ENCODE results near the gene UCN3. TPM values are rescaled to one million over a fixed set of nuclear protein-coding genes. Genes with fewer than 3 reads are reported as not detected.
"Not testable (repeated sequence)": the region's sequence is repeated elsewhere in the genome, so short reads cannot be mapped to it uniquely, and the experiment has no call there.

Gene UCN3
- total RNA-seq, 2 donors from 2014 or later = not detected

DNA sequence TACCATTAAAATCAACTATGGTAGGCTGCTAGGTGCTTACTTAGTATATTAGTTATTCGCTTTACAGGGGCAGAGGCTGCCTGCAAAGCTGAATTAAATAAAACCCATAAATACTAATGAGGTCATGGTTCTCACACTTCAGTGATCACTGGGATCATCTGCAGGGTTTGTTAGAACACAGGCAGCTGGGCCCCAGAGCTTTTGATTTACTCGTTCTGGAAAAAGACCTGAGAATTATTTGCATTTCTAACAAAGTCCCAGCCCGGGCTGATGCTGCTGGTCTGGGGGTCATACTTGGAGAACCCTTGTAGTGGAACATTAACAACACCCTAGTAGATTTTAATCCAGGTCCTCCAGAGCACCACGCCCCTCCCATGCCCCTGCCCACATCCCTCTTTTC lies 8.5 kb downstream of the UCN3 start:
- TF ChIP-seq, protein P1, sequence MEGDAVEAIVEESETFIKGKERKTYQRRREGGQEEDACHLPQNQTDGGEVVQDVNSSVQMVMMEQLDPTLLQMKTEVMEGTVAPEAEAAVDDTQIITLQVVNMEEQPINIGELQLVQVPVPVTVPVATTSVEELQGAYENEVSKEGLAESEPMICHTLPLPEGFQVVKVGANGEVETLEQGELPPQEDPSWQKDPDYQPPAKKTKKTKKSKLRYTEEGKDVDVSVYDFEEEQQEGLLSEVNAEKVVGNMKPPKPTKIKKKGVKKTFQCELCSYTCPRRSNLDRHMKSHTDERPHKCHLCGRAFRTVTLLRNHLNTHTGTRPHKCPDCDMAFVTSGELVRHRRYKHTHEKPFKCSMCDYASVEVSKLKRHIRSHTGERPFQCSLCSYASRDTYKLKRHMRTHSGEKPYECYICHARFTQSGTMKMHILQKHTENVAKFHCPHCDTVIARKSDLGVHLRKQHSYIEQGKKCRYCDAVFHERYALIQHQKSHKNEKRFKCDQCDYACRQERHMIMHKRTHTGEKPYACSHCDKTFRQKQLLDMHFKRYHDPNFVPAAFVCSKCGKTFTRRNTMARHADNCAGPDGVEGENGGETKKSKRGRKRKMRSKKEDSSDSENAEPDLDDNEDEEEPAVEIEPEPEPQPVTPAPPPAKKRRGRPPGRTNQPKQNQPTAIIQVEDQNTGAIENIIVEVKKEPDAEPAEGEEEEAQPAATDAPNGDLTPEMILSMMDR (IDR thresholded peaks at IDR 0.05) = no peak
- no peak overlapping the region for H3K4me3 ChIP-seq
- DNase-seq (ENCODE audit: low spot score) (no peak), ATAC-seq (ENCODE audit: insufficient number of reproducible peaks, low FRiP score, low read depth) (no peak)
- H3K4me1 ChIP-seq (ENCODE audit: control insufficient read depth in 1 of 2, low read depth in 2 of 2) = peaks cover 0 to 8% of the 10 kb centered on the region in 2 donors
- H3K27ac ChIP-seq = no peak overlapping the region
- no peaks in the 10 kb centered on the region for H3K36me3 ChIP-seq
- H3K9me3 ChIP-seq = no peaks in the 10 kb centered on the region
- H3K27me3 ChIP-seq (replicated peaks; ENCODE audit: insufficient read depth) = no peaks in the 10 kb centered on the region

GRCh38 chr10:5373891-5374611 lies 9.3 kb downstream of the UCN3 start:
- no peaks in the 10 kb centered on the region for H3K27me3 ChIP-seq (replicated peaks; ENCODE audit: insufficient read depth)
- H3K27ac ChIP-seq = no peak overlapping the region
- ATAC-seq (ENCODE audit: insufficient number of reproducible peaks, low FRiP score, low read depth) = no peak
- no peak for DNase-seq (ENCODE audit: low spot score)
- H3K36me3 ChIP-seq = no peaks in the 10 kb centered on the region
- TF ChIP-seq, protein P1 (IDR thresholded peaks at IDR 0.05) = no peak
- H3K9me3 ChIP-seq = no peaks in the 10 kb centered on the region
- H3K4me1 ChIP-seq (ENCODE audit: control insufficient read depth in 1 of 2, low read depth in 2 of 2) = peaks cover 0 to 6% of the 10 kb centered on the region in 2 donors
- no peak overlapping the region for H3K4me3 ChIP-seq

GRCh38 chr10:5376450-5376849 lies 11.7 kb downstream of the UCN3 start:
- no peak for ATAC-seq (ENCODE audit: insufficient number of reproducible peaks, low FRiP score, low read depth)
- no peak overlapping the region for H3K27ac ChIP-seq
- H3K4me3 ChIP-seq = no peak overlapping the region
- DNase-seq (ENCODE audit: low spot score) = no peak
- H3K4me1 ChIP-seq (ENCODE audit: control insufficient read depth in 1 of 2, low read depth in 2 of 2) = no peaks in the 10 kb centered on the region
- H3K27me3 ChIP-seq (replicated peaks; ENCODE audit: insufficient read depth) = no peaks in the 10 kb centered on the region
- no peaks in the 10 kb centered on the region for H3K9me3 ChIP-seq
- TF ChIP-seq, protein P1 (IDR thresholded peaks at IDR 0.05) = no peak
- no peaks in the 10 kb centered on the region for H3K36me3 ChIP-seq

GRCh38 chr10:5379202-5379601 lies 14.4 kb downstream of the UCN3 start:
- H3K27me3 ChIP-seq (replicated peaks; ENCODE audit: insufficient read depth); DNase-seq (ENCODE audit: low spot score); H3K27ac ChIP-seq; H3K4me3 ChIP-seq; ATAC-seq (ENCODE audit: insufficient number of reproducible peaks, low FRiP score, low read depth); H3K9me3 ChIP-seq; H3K36me3 ChIP-seq; H3K4me1 ChIP-seq (ENCODE audit: control insufficient read depth in 1 of 2, low read depth in 2 of 2): not testable (repeated sequence)

DNA sequence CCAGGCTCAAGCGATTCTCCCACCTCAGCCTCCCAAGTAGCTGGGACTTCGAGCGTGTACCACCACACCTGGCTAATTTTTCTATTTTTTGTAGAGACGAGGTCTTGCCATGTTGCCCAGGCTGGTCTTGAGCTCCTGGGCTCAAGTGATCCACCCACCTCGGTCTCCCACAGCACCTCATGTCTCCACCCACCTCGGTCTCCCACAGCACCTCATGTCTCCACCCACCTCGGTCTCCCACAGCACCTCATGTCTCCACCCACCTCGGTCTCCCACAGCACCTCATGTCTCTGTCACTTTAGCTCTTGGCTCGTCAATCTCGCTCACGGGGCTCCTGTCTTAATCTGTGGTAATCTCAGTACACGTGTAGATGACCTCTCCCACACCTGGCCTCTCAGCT lies 15.6 kb downstream of the UCN3 start:
- not testable (repeated sequence) for ATAC-seq (ENCODE audit: insufficient number of reproducible peaks, low FRiP score, low read depth); H3K9me3 ChIP-seq; DNase-seq (ENCODE audit: low spot score)

DNA sequence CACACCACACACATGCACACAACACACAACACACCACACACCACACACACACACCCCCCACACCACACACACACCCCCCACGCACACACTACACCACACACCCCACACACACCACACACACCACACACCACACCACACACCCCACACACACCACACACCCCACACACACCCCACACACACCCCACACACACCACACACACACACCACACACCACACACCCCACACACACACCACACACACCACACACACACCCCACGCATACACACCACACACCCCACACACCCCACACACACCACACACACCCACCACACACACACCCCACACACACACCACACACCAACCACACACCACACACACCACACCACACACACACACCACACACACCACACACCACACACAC lies 16.4 kb downstream of the UCN3 start:
- no peaks in the 10 kb centered on the region for H3K27me3 ChIP-seq (replicated peaks; ENCODE audit: insufficient read depth)
- ATAC-seq (ENCODE audit: insufficient number of reproducible peaks, low FRiP score, low read depth) = no peak
- TF ChIP-seq, protein P1 (IDR thresholded peaks at IDR 0.05) = no peak

More for the DNA sequence above, 15.6 kb downstream of the UCN3 start:
- not testable (repeated sequence) for H3K27me3 ChIP-seq (replicated peaks; ENCODE audit: insufficient read depth); H3K4me3 ChIP-seq; H3K27ac ChIP-seq; H3K36me3 ChIP-seq; H3K4me1 ChIP-seq (ENCODE audit: control insufficient read depth in 1 of 2, low read depth in 2 of 2)

More for the DNA sequence above, 16.4 kb downstream of the UCN3 start:
- Histone ChIP-seq H3K27ac (no peak overlapping the region), H3K36me3 (no peaks in the 10 kb centered on the region), H3K9me3 (no peaks in the 10 kb centered on the region), H3K4me1 (ENCODE audit: control insufficient read depth in 1 of 2, low read depth in 2 of 2) (no peaks in the 10 kb centered on the region), H3K4me3 (no peak overlapping the region)
- no peak for DNase-seq (ENCODE audit: low spot score)
